Activated T-helper 17 cell treated with anti-CD3 and anti-CD28 coated beads, Interleukin-2, amount 50 U/mL, for 72 hours (primary cell): ENCODE data around the gene LRBA. TPM values are rescaled to one million over a fixed set of nuclear protein-coding genes. Genes with fewer than 3 reads are reported as not detected.
A peak's percentile ranks its signal among the peaks of the same experiment; 100 is the strongest.
"Not testable (repeated sequence)": the region's sequence is repeated elsewhere in the genome, so short reads cannot be mapped to it uniquely, and the experiment has no call there.

Experiments
- ATAC-seq: fragments of 150-1000 bp; cut with Tn5 transposase; replicated peaks from 2 replicates; pipeline ENCODE4 v1.10.0; 2021; ENCODE audit warnings: mild to moderate bottlenecking, moderate library complexity
- H3K27ac Mint-ChIP-seq: one replicate; pipeline ENCODE4 v1.8.0; 2022; ENCODE audit warnings: mixed read lengths
- H3K27me3 Mint-ChIP-seq: one replicate; pipeline ENCODE4 v1.8.0; 2022; ENCODE audit warnings: mixed read lengths
- H3K36me3 Mint-ChIP-seq: one replicate; pipeline ENCODE4 v1.8.0; 2022; ENCODE audit warnings: low read depth, mild to moderate bottlenecking, mixed read lengths
- H3K4me1 Mint-ChIP-seq: one replicate; pipeline ENCODE4 v1.8.0; 2022; ENCODE audit warnings: mixed read lengths
- H3K4me3 Mint-ChIP-seq: one replicate; pipeline ENCODE4 v1.8.0; 2022; ENCODE audit warnings: mild to moderate bottlenecking, mixed read lengths
- H3K9me3 Mint-ChIP-seq: one replicate; pipeline ENCODE4 v1.8.0; 2022; ENCODE audit warnings: mixed read lengths
- total RNA-seq, 2 donors: library from RNA; stranded (reverse); gene quantifications; one replicate each; pipeline ENCODE4 v1.2.3, GENCODE V29; 2022

Gene LRBA
- total RNA-seq, 2 donors from 2014 or later = 65.2 to 83.4 TPM

GRCh38 chr4:150973626-150974251 is 41.3 kb downstream of the LRBA start:
- peaks cover 51% of the 10 kb centered on the region for H3K4me1 Mint-ChIP-seq
- no peak for ATAC-seq
- H3K9me3 Mint-ChIP-seq = no peaks in the 10 kb centered on the region
- H3K36me3 Mint-ChIP-seq = peaks cover 2% of the 10 kb centered on the region
- no peaks in the 10 kb centered on the region for H3K27me3 Mint-ChIP-seq
- H3K4me3 Mint-ChIP-seq = no peak overlapping the region
- H3K27ac Mint-ChIP-seq = no peak overlapping the region

GRCh38 chr4:150972592-150972991 is 42.5 kb downstream of the LRBA start:
- no peaks in the 10 kb centered on the region for H3K36me3 Mint-ChIP-seq
- no peaks in the 10 kb centered on the region for H3K27me3 Mint-ChIP-seq
- H3K27ac Mint-ChIP-seq = no peak overlapping the region
- H3K4me3 Mint-ChIP-seq = peak overlapping the region; percentile 21
- no peaks in the 10 kb centered on the region for H3K9me3 Mint-ChIP-seq
- no peak for ATAC-seq
- peaks cover 39% of the 10 kb centered on the region for H3K4me1 Mint-ChIP-seq

DNA sequence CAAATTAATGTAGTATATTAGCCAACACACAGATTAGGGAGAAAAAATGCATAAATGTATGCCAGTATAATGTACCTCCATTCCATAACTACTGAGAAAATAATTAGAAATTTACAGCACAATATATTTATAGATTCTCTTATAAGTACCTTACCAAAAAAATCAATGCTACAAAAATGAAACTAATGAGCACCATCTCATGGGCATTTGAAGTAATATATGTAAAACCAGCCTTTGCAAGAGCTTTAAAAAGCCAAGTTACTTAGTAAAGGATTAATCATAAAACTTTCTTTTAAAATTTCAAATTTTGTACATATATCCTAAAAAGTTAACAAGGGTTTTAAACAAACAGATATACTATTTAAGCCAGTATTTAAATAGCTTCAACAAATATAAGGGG is 43.2 kb downstream of the LRBA start:
- no peak for ATAC-seq
- no peaks in the 10 kb centered on the region for H3K9me3 Mint-ChIP-seq
- H3K4me1 Mint-ChIP-seq = peaks cover 37% of the 10 kb centered on the region
- no peak overlapping the region for H3K4me3 Mint-ChIP-seq
- no peaks in the 10 kb centered on the region for H3K36me3 Mint-ChIP-seq
- H3K27me3 Mint-ChIP-seq = no peaks in the 10 kb centered on the region
- no peak overlapping the region for H3K27ac Mint-ChIP-seq

DNA sequence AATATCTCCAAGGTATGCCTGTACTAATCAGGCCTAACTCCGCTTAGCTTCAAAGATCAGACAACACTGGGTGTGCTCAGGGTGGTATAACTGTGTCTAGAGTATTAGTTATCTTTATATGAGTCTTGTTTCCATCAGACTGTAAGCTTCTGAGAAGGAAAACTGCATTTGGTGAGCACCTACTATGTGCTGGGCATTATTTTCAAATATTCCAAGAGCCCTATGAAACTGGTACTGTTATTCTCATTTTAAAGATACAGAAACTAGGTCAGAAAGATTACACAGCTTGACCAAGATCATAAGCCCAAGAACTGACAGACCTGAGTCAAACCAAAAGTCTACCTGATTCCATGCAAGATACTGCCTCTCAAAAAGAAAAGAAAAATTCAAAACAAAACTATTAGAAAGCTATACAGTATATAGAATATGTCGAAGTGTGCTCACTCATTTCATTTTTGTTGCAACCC is 44.4 kb downstream of the LRBA start:
- Mint-ChIP-seq H3K36me3 (no peaks in the 10 kb centered on the region), H3K9me3 (no peaks in the 10 kb centered on the region), H3K27ac (peak overlapping the region; percentile 88), H3K4me3 (peak overlapping the region; percentile 60), H3K27me3 (no peaks in the 10 kb centered on the region), H3K4me1 (peaks cover 40% of the 10 kb centered on the region)
- peak; percentile 89 for ATAC-seq

DNA sequence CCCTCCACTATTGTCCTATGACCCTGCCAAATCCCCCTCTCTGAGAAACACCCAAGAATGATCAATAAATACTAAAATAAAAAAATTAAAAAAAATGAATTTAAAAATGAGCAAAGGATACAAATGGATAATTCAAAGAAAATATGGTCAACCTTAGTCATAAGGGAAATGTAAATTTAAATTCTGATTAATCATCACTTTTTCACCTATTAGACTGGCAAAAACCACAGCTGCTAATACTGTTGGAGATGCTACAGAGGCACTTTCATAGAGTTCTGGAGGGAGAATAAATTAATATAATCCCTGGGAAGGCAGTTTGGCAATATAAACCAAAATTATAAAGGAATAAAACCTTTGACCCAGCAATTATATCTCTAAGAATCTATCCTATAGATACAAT is 50.3 kb downstream of the LRBA start:
- H3K36me3 Mint-ChIP-seq = no peaks in the 10 kb centered on the region
- no peak overlapping the region for H3K4me3 Mint-ChIP-seq
- H3K27ac Mint-ChIP-seq = no peak overlapping the region
- H3K9me3 Mint-ChIP-seq = no peaks in the 10 kb centered on the region
- no peak for ATAC-seq
- H3K27me3 Mint-ChIP-seq = no peaks in the 10 kb centered on the region
- peaks cover 21% of the 10 kb centered on the region for H3K4me1 Mint-ChIP-seq

- H3K4me1 Mint-ChIP-seq = peaks cover 19% of the 10 kb centered on the region
- not testable (repeated sequence) for ATAC-seq, H3K27ac Mint-ChIP-seq, H3K36me3 Mint-ChIP-seq, H3K27me3 Mint-ChIP-seq, H3K9me3 Mint-ChIP-seq, H3K4me3 Mint-ChIP-seq
These were observed 51.3 kb downstream of the LRBA start for GRCh38 chr4:150963602-150964345.

- Mint-ChIP-seq H3K4me1 (peaks cover 26% of the 10 kb centered on the region), H3K27ac (no peak overlapping the region), H3K36me3 (peaks cover 20% of the 10 kb centered on the region), H3K4me3 (peak overlapping the region; percentile 19), H3K9me3 (peaks cover 8% of the 10 kb centered on the region), H3K27me3 (no peaks in the 10 kb centered on the region)
- peak; percentile 93 for ATAC-seq
These were observed 52.8 kb downstream of the LRBA start for GRCh38 chr4:150962245-150962644.

- Mint-ChIP-seq H3K4me1 (peaks cover 33% of the 10 kb centered on the region), H3K27ac (no peak overlapping the region), H3K4me3 (no peak overlapping the region), H3K9me3 (peaks cover 8% of the 10 kb centered on the region), H3K27me3 (no peaks in the 10 kb centered on the region), H3K36me3 (peaks cover 27% of the 10 kb centered on the region)
- ATAC-seq = no peak
These were observed 53.5 kb downstream of the LRBA start for GRCh38 chr4:150961566-150961965.

- peaks cover 39% of the 10 kb centered on the region for H3K4me1 Mint-ChIP-seq
- H3K9me3 Mint-ChIP-seq = peaks cover 8% of the 10 kb centered on the region
- H3K27me3 Mint-ChIP-seq = no peaks in the 10 kb centered on the region
- peak; percentile 69 for ATAC-seq
- H3K36me3 Mint-ChIP-seq = peaks cover 34% of the 10 kb centered on the region
- H3K27ac Mint-ChIP-seq = no peak overlapping the region
- H3K4me3 Mint-ChIP-seq = no peak overlapping the region
These were observed 54.3 kb downstream of the LRBA start for GRCh38 chr4:150960818-150961217.

GRCh38 chr4:150960079-150960478 is 55.0 kb downstream of the LRBA start:
- Mint-ChIP-seq H3K9me3 (peaks cover 8% of the 10 kb centered on the region), H3K27me3 (no peaks in the 10 kb centered on the region), H3K4me1 (peaks cover 34% of the 10 kb centered on the region), H3K4me3 (no peak overlapping the region), H3K36me3 (peaks cover 35% of the 10 kb centered on the region), H3K27ac (no peak overlapping the region)
- ATAC-seq = no peak

GRCh38 chr4:150957981-150958380 is 57.1 kb downstream of the LRBA start:
- not testable (repeated sequence) for ATAC-seq, H3K27ac Mint-ChIP-seq, H3K27me3 Mint-ChIP-seq, H3K9me3 Mint-ChIP-seq
- H3K4me1 Mint-ChIP-seq = peaks cover 35% of the 10 kb centered on the region
- H3K36me3 Mint-ChIP-seq = peaks cover 35% of the 10 kb centered on the region
- H3K4me3 Mint-ChIP-seq = peak overlapping the region; percentile 53

DNA sequence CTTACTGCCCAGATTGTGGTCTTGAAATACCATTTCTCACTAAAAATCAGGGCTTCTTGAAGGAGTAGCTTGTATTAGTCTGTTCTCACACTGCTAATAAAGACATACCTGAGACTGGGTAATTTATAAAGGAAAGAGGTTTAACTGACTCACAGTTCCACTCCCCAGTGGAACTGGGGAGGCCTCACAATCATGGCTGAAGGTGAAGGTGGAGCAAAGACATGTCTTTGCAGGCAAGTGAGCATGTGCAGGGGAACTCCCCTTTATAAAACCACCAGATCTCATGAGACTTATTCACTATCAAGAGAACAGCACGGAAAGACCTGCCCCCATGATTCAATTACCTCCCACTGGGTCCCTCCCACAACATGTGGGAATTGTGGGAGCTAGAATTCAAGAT is 58.0 kb downstream of the LRBA start:
- peaks cover 40% of the 10 kb centered on the region for H3K4me1 Mint-ChIP-seq
- H3K36me3 Mint-ChIP-seq = peaks cover 35% of the 10 kb centered on the region
- H3K4me3 Mint-ChIP-seq = peak overlapping the region; percentile 53

DNA sequence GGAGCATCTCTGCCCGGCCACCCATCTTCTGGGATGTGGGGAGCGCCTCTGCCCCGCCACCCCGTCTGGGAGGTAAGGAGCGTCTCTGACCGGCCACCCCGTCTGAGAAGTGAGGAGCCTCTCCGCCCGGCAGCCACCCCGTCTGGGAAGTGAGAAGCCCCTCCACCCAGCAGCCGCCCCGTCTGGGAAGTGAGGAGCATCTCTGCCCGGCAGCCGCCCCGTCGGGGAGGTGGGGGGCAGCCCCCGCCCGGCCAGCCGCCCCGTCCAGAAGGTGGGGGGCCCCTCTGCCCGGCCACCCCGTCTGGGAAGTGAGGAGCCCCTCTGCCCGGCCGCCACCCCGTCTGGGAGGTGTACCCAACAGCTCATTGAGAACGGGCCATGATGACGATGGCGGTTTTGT is 61.2 kb downstream of the LRBA start:
- peaks cover 40% of the 10 kb centered on the region for H3K4me1 Mint-ChIP-seq

More for the DNA sequence above, 58.0 kb downstream of the LRBA start:
- peak overlapping the region; percentile 55 for H3K27ac Mint-ChIP-seq
- H3K9me3 Mint-ChIP-seq, H3K27me3 Mint-ChIP-seq: not testable (repeated sequence)
- peak; percentile 70 for ATAC-seq

GRCh38 chr4:150952167-150952845 is 62.8 kb downstream of the LRBA start:
- Mint-ChIP-seq H3K27ac (peak overlapping the region; percentile 8), H3K4me3 (peak overlapping the region; percentile 41)

More for the DNA sequence above, 61.2 kb downstream of the LRBA start:
- H3K36me3 Mint-ChIP-seq = peaks cover 31% of the 10 kb centered on the region
- not testable (repeated sequence) for H3K27me3 Mint-ChIP-seq, H3K9me3 Mint-ChIP-seq, ATAC-seq, H3K27ac Mint-ChIP-seq, H3K4me3 Mint-ChIP-seq

More at GRCh38 chr4:150952167-150952845, 62.8 kb downstream of the LRBA start:
- ATAC-seq = peak; percentile 75
- Mint-ChIP-seq H3K36me3 (peaks cover 15% of the 10 kb centered on the region), H3K4me1 (peaks cover 41% of the 10 kb centered on the region), H3K27me3 (no peaks in the 10 kb centered on the region), H3K9me3 (no peaks in the 10 kb centered on the region)
